Measurements from ENCODE around the gene EPHA6.
"Not testable (repeated sequence)": the region's sequence is repeated elsewhere in the genome, so short reads cannot be mapped to it uniquely, and the experiment has no call there.

Gene EPHA6

GRCh38 chr3:97235611-97236315 lies 421.4 kb downstream of the EPHA6 start:
- no peak overlapping the region for H3K4me3 ChIP-seq (ENCODE audit: low read length)
- no peaks in the 10 kb centered on the region for H3K4me1 ChIP-seq (ENCODE audit: insufficient read depth, low read length)
- H3K36me3 ChIP-seq (ENCODE audit: insufficient read depth, low read length), result no peaks in the 10 kb centered on the region
- H3K27me3 ChIP-seq (ENCODE audit: insufficient read depth, low read length), result no peaks in the 10 kb centered on the region
- no peak overlapping the region for H3K9ac ChIP-seq (ENCODE audit: low read depth, low read length)
- peaks cover 1% of the 10 kb centered on the region; the same call in 1 of the 2 replicates for H3K9me3 ChIP-seq (ENCODE audit: insufficient read depth, low read depth, low read length)
- no peak overlapping the region for H3K27ac ChIP-seq (ENCODE audit: low read depth, low read length)

GRCh38 chr3:97241417-97241816 lies 427.0 kb downstream of the EPHA6 start:
- Histone ChIP-seq H3K4me3 (ENCODE audit: low read length) (no peak overlapping the region), H3K9me3 (ENCODE audit: insufficient read depth, low read depth, low read length) (no peaks in the 10 kb centered on the region), H3K27ac (ENCODE audit: low read depth, low read length) (no peak overlapping the region), H3K4me1 (ENCODE audit: insufficient read depth, low read length) (no peaks in the 10 kb centered on the region), H3K27me3 (ENCODE audit: insufficient read depth, low read length) (no peaks in the 10 kb centered on the region), H3K9ac (ENCODE audit: low read depth, low read length) (no peak overlapping the region), H3K36me3 (ENCODE audit: insufficient read depth, low read length) (no peaks in the 10 kb centered on the region)
- WGBS, result no CpG with 5 or more reads among the region's 1 CpG

GRCh38 chr3:97245201-97245910 lies 431.0 kb downstream of the EPHA6 start:
- WGBS, result 84% methylated on average over 2 of the region's 2 CpGs
- H3K4me3 ChIP-seq (ENCODE audit: low read length), result no peak overlapping the region
- no peaks in the 10 kb centered on the region for H3K36me3 ChIP-seq (ENCODE audit: insufficient read depth, low read length)
- H3K27me3 ChIP-seq (ENCODE audit: insufficient read depth, low read length), result no peaks in the 10 kb centered on the region
- H3K27ac ChIP-seq (ENCODE audit: low read depth, low read length), result no peak overlapping the region
- no peaks in the 10 kb centered on the region for H3K9me3 ChIP-seq (ENCODE audit: insufficient read depth, low read depth, low read length)
- no peaks in the 10 kb centered on the region for H3K4me1 ChIP-seq (ENCODE audit: insufficient read depth, low read length)
- no peak overlapping the region for H3K9ac ChIP-seq (ENCODE audit: low read depth, low read length)

GRCh38 chr3:97256060-97256459 lies 441.7 kb downstream of the EPHA6 start:
- WGBS, result 100% methylated on average over 1 of the region's 2 CpGs
- Histone ChIP-seq H3K27me3 (ENCODE audit: insufficient read depth, low read length) (no peaks in the 10 kb centered on the region), H3K27ac (ENCODE audit: low read depth, low read length) (no peak overlapping the region), H3K4me1 (ENCODE audit: insufficient read depth, low read length) (peaks cover 6% of the 10 kb centered on the region; the same call in 1 of the 2 replicates), H3K9ac (ENCODE audit: low read depth, low read length) (no peak overlapping the region), H3K4me3 (ENCODE audit: low read length) (no peak overlapping the region), H3K36me3 (ENCODE audit: insufficient read depth, low read length) (no peaks in the 10 kb centered on the region), H3K9me3 (ENCODE audit: insufficient read depth, low read depth, low read length) (no peaks in the 10 kb centered on the region)

GRCh38 chr3:97257942-97258697 lies 443.7 kb downstream of the EPHA6 start:
- Histone ChIP-seq H3K27me3 (ENCODE audit: insufficient read depth, low read length) (no peaks in the 10 kb centered on the region), H3K9ac (ENCODE audit: low read depth, low read length) (no peak overlapping the region), H3K4me1 (ENCODE audit: insufficient read depth, low read length) (peaks cover 17% of the 10 kb centered on the region; the same call in 1 of the 2 replicates), H3K4me3 (ENCODE audit: low read length) (no peak overlapping the region), H3K36me3 (ENCODE audit: insufficient read depth, low read length) (no peaks in the 10 kb centered on the region), H3K9me3 (ENCODE audit: insufficient read depth, low read depth, low read length) (no peaks in the 10 kb centered on the region), H3K27ac (ENCODE audit: low read depth, low read length) (no peak overlapping the region)
- 90% methylated on average over 1 of the region's 1 CpG for WGBS

- H3K9ac ChIP-seq (ENCODE audit: low read depth, low read length), result no peak overlapping the region
- no peak overlapping the region for H3K4me3 ChIP-seq (ENCODE audit: low read length)
- H3K36me3 ChIP-seq (ENCODE audit: insufficient read depth, low read length), result no peaks in the 10 kb centered on the region
- no peaks in the 10 kb centered on the region for H3K27me3 ChIP-seq (ENCODE audit: insufficient read depth, low read length)
- no peaks in the 10 kb centered on the region for H3K9me3 ChIP-seq (ENCODE audit: insufficient read depth, low read depth, low read length)
- no peak overlapping the region for H3K27ac ChIP-seq (ENCODE audit: low read depth, low read length)
- peaks cover 17% of the 10 kb centered on the region; the same call in 1 of the 2 replicates for H3K4me1 ChIP-seq (ENCODE audit: insufficient read depth, low read length)
- WGBS, result 90% methylated on average over 1 of the region's 1 CpG
Measured at GRCh38 chr3:97259263-97259662, 444.9 kb downstream of the EPHA6 start.

GRCh38 chr3:97264180-97264579 lies 449.8 kb downstream of the EPHA6 start:
- Histone ChIP-seq H3K4me3 (ENCODE audit: low read length) (no peak overlapping the region), H3K27ac (ENCODE audit: low read depth, low read length) (no peak overlapping the region), H3K36me3 (ENCODE audit: insufficient read depth, low read length) (no peaks in the 10 kb centered on the region), H3K9me3 (ENCODE audit: insufficient read depth, low read depth, low read length) (no peaks in the 10 kb centered on the region), H3K4me1 (ENCODE audit: insufficient read depth, low read length) (peaks cover 43% of the 10 kb centered on the region), H3K9ac (ENCODE audit: low read depth, low read length) (no peak overlapping the region), H3K27me3 (ENCODE audit: insufficient read depth, low read length) (no peaks in the 10 kb centered on the region)
- 96% methylated on average over 8 of the region's 8 CpGs for WGBS

GRCh38 chr3:97265237-97266005 lies 451.0 kb downstream of the EPHA6 start:
- H3K4me3 ChIP-seq (ENCODE audit: low read length), result no peak overlapping the region
- H3K4me1 ChIP-seq (ENCODE audit: insufficient read depth, low read length), result peaks cover 55% of the 10 kb centered on the region
- H3K9ac ChIP-seq (ENCODE audit: low read depth, low read length), result no peak overlapping the region
- WGBS, result 96% methylated on average over 19 of the region's 19 CpGs
- H3K36me3 ChIP-seq (ENCODE audit: insufficient read depth, low read length), result no peaks in the 10 kb centered on the region
- H3K27ac ChIP-seq (ENCODE audit: low read depth, low read length), result no peak overlapping the region
- no peaks in the 10 kb centered on the region for H3K27me3 ChIP-seq (ENCODE audit: insufficient read depth, low read length)
- no peaks in the 10 kb centered on the region for H3K9me3 ChIP-seq (ENCODE audit: insufficient read depth, low read depth, low read length)

GRCh38 chr3:97269202-97269601 lies 454.8 kb downstream of the EPHA6 start:
- Histone ChIP-seq H3K36me3 (ENCODE audit: insufficient read depth, low read length) (no peaks in the 10 kb centered on the region), H3K9ac (ENCODE audit: low read depth, low read length) (no peak overlapping the region), H3K27me3 (ENCODE audit: insufficient read depth, low read length) (no peaks in the 10 kb centered on the region), H3K4me1 (ENCODE audit: insufficient read depth, low read length) (peaks cover 44% of the 10 kb centered on the region), H3K27ac (ENCODE audit: low read depth, low read length) (peak overlapping the region; percentile 84), H3K9me3 (ENCODE audit: insufficient read depth, low read depth, low read length) (no peaks in the 10 kb centered on the region), H3K4me3 (ENCODE audit: low read length) (peak overlapping the region; percentile 27; the same call in 1 of the 2 replicates)
- WGBS, result 23% methylated on average over 2 of the region's 2 CpGs

- H3K36me3 ChIP-seq (ENCODE audit: insufficient read depth, low read length); H3K27ac ChIP-seq (ENCODE audit: low read depth, low read length); H3K4me3 ChIP-seq (ENCODE audit: low read length); H3K9me3 ChIP-seq (ENCODE audit: insufficient read depth, low read depth, low read length); H3K9ac ChIP-seq (ENCODE audit: low read depth, low read length); H3K4me1 ChIP-seq (ENCODE audit: insufficient read depth, low read length); H3K27me3 ChIP-seq (ENCODE audit: insufficient read depth, low read length): not testable (repeated sequence)
- 67% methylated on average over 15 of the region's 15 CpGs for WGBS
Measured at GRCh38 chr3:97276879-97277550, 462.6 kb downstream of the EPHA6 start.

All from HUES64 (cell line).